Nucleus accumbens (tissue), 56 donors: ENCODE data around the gene CCDC137.
A peak's percentile ranks its signal among the peaks of the same experiment; 100 is the strongest.

ENCODE experiments used
- DNase-seq, 56 donors: peaks; one replicate each; lab custom pipeline; 2025; lab: John Stamatoyannopoulos, UW

Gene CCDC137

DNA sequence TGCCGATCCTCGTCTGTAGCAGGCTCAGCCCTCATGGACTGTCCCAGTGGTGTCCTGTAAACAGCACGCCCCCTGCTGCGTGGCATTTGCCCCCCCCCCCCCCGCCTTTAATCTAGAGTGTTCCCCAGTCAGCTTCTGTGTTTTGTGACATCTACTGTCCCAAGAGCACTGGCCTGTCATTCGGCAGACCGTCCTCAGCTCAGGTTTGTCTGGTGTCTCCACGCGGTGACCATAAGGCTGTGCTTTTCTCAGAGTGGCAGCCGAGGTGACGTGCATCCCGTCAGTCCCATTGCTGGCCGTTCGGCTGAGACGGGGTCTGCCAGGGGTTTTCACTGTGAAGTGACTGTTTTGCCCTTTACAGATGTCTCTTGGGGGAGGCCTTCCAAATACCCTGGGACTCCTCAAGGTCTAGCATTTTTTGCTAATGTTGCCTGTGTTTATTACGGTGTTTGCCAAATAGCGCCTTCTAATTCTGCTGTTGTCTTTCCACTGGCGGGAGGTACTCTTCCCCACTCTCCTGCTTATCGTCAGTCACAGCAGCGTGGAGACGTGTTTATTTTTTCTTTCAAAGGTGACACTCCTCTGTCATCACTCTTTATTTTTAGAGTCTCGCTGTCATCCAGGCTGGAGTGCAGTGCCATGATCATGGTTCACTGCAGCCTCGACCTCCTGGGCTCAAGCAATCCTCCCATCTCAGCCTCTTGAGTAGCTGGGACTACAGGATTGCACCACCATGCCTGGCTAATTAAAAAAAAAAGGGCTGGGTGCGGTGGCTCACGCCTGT is 30.9 kb downstream of the CCDC137 start:
- no peak for DNase-seq

DNA sequence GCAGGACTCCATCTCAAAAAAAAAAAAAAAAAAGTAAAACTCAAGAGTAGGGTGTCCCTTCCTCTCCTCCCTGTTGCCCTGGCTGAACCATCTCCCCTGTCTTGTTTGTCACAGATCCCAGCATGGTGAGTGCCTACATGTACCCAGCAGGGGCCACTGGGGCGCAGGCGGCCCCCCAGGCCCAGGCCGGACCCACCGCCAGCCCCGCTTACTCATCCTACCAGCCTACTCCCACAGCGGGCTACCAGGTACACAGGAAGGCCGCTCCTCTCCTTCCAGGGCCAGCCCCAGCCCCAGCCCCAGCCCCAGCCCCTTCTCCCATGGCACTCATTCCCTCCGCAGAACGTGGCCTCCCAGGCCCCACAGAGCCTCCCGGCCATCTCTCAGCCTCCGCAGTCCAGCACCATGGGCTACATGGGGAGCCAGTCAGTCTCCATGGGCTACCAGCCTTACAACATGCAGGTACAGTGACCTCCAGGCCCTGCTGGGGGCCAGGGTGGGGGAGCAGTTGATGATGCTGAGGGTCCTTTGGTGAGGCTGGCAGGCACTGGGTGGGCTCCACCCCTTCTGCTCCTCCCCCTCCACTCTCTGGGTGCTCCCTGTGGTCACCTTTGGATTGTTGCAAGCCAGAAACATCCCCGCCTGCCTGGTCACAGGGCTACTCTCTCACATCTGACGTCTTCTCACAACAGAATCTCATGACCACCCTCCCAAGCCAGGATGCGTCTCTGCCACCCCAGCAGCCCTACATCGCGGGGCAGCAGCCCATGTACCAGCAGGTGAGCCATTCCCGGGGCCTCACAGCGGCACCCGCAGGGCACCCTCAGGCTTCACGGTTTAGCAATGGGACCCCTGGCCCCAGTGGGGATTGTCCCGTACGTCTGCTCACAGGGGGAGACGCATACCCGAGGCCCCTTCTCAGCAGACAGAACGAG is 34.1 kb downstream of the CCDC137 start:
- no peak for DNase-seq

GRCh38 chr17:81701288-81702071 is 34.9 kb downstream of the CCDC137 start:
- DNase-seq, result no peak

DNA sequence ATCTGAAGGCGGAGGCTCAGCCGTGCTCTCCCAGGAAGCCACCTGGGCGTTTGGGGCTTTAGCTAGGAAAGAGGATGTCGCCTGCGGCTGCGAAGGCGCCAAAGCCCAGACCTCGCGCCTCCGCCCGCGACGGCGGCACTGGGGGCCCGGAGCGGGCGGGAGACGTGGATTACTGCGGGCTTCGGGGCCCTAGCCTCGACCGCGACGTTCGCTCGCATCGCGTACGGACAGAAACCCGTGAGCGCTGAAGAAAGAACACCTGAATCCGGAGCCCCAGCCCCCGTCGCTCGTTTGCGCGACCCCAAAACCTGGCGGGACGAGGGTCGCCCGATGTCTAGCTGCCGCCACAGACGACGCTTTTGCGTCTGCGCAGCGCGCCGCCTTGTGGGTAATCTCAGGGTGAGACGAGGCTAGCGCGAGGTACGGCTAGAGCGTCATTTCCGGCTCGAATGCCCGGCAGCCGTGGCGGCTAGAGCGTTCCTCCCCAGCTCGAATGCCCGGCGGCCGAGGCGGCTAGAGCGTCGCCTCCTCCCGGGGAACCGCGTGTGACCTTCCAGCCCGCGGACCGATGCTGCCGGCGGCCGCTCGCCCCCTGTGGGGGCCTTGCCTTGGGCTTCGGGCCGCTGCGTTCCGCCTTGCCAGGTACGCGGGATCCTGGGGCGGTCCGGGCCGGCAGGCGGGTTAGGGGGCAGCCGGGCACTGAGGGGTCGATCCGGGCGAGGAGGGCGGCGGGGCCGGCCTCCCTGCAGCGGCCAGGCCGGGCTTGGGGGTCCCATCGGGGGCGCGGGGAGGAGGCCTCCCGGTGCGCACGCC is 36.6 kb downstream of the CCDC137 start, which contains the start of gene MRPL12:
Gene MRPL12 (plus strand): TSS at position 434 of the 813 bp plus-strand sequence. CDS start 135 bp downstream, at position 569.
- DNase-seq, result peak; percentile 39 to 97 (median 89)

- no peak for DNase-seq
These were observed 37.5 kb downstream of the CCDC137 start for GRCh38 chr17:81703747-81704654.

- no peak for DNase-seq
These were observed 39.1 kb downstream of the CCDC137 start for GRCh38 chr17:81705518-81706231.

DNA sequence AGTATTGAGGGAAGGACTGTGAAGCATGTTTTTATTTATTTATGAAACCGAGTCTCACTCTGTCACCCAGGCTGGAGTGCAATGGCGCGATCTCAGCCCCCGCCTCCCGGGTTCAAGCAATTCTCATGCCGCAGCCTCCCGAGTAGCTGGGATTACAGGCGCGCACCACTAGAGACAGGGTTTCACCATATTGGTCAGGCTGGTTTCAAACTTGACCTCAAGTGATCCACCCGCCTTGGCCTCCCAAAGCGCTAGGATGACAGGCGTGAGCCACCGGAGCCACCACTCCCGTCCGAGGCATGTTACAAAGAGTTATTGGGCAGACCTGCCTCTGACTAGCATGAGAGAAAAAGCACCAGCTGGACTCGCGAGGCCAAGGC is 39.7 kb downstream of the CCDC137 start:
- no peak for DNase-seq

DNA sequence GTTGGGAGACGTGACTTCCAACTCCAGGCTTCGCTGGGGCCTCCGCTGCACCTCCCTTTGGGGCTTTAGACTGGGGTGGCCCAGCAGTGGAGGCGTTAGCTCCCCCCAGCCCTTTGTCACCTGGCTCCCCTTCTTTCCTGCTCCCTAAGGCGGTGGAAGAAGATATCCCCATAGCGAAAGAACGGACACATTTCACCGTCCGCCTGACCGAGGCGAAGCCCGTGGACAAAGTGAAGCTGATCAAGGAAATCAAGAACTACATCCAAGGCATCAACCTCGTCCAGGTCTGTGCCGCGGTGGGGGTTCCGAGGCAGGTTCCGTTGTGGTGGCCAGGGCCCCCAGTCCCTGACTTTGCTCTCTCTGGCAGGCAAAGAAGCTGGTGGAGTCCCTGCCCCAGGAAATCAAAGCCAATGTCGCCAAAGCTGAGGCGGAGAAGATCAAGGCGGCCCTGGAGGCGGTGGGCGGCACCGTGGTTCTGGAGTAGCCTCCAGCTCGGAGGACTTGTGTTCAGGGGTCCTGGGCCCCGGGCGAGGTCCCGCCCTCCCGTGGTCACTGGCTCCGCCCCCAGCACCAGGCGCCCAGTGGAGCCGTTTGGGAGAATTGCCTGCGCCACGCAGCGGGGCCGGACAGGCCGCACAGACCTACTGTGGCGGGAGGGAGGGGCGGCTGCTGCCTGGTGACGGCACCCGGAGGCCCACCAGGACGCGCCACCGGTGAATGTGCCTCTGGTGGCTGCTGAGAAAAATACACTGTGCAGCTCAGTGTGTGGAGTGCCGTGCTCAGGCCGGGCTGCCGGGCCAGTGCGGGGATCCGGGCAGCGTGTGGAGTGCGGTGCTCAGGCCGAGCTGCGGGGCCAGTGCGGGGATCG is 40.5 kb downstream of the CCDC137 start:
- DNase-seq, result no peak

DNA sequence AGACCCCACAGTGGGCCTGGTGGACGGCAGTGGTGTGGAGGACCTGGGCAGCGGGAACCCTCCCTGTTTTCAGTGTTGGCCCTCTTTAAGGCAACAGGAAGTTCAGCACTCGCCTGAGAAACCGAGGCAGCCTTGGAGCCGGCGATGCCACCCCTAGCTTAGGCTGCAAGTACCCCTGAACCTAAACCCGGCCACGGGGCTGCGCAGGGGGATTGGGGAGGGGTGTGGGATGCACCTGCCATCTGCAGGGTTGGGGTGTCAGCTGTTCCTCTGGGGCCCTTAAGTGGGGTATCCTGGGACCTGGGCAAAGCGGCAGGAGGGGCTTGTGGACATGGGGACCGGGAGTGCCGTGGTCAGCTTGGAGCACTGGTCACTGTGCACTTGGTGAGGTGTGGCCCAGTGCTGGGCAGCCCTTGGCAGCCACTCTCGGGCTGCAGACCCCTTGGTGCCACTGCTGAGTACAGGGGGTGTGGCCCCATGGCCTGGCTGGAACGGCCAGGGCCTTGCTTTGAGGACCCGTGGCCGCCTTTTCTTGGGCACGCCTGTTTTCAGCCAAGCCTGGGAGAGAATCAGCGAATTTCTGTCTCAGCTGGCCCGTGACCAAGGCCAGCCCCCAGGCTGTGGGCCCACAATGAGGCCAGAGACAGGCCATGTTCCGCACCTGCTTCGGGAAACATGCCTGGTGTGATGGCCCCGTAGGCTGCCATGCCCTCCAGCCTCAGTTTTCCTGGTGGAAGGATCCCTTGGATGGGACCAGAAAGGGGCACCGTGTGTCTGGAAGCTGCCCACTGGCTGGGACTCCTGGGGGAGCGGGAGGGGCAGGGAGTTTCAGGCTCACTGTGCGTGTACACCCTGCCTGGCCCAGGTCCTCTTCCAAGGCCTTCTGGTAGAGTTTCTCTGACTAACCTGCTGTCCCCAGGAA is 41.4 kb downstream of the CCDC137 start:
- no peak for DNase-seq

GRCh38 chr17:81708739-81709185 is 42.2 kb downstream of the CCDC137 start:
- no peak for DNase-seq

DNA sequence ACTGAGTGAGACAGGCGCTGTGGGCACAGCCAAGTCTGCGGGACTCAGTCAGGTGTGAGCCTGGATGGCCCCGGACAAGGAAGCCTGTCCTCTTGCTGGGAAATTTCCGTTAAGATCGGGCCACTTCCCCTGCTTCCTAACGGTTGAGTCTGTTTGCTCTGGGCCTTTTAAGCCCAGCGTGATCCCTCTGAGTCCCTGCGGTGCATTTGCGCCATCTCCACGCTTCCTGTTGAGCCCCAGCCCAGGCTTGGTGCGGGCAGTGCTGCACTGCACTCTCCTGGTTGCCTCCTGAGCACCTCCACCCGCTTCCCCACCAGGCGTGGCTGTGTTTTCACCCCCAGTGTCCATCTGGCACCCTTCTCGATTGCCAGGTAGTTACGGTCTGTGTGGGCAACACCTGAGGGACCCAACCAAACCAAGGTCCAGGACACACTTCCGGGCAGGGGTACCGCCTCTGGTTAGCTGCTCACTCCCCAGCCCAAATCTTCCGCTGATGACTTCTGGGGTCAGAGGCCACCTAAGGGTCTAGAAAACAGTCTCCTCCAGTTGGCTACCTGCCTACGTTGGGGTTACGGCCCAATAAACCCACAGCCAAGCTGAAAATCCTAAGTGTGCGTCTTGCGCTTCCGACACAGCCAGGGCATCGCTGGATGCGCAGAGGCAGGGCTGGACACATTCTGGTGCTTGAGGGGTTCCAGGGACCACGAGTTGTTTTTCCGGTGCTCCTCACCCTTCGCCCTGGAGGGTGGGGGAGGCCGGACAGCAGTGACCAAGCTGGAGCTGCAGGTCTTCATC is 44.2 kb downstream of the CCDC137 start:
- no peak for DNase-seq

- peak in 49 of 56 donors; percentile 19 to 84 (median 65) for DNase-seq
These were observed 45.4 kb downstream of the CCDC137 start, which contains the start of gene SLC25A10 for GRCh38 chr17:81711814-81712467. SLC25A10 (plus strand) TSS chr17:81712284; CDS start chr17:81712427, 143 bp downstream.

DNA sequence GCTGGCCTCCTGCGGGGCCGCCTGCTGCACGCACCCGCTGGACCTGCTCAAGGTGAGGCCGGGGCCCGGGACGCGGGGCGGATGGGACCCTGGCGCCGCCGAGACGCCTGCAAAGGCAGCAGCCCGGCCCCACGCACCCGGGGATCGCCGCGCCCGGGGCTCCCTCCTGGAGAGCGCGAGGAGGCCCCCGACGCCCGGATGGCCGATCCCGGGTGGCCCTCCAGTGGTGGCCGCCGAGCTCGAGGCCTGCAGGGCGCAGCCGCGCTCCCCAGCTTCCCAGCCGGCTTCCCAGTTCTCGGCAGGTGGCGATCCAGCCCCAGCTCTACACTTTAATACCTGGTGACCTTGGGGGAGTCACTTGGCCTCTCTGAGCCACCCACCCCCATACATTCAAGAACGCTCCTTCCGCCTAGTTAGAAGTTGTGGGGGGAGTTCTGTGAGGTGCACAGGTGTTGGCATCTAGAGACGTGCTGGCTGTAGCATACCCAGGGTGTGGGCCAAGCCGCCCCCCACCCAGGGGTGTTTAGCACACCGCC is 46.0 kb downstream of the CCDC137 start:
- peak in 4 of 56 donors; percentile 20 to 50 (median 42) for DNase-seq

DNA sequence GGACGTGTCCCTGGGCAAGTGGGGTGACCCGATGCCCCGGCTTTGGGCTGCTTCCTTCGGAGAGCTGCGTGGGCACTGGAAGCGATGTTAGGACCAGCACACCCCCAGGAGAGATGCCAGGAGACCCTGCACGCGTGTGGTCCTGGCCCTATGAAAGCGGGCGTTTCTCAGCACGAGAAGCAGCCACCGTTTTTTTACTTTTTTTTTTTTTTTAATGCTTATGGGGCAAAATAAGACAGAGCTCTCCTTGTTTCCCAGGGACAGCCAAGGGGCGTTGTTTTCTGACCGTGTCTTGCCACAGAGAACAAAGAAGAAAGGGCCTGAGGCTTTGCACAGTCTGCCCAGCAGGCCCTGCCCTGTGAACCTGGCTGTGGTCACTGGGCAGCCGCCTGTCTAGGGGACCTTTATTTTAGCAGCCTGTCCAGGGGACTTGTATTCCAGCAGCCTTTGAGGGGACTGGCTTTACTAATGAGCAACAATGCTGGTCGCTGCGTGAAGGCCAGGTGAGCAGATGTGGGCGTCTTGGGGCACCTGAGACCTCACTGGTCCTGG is 46.5 kb downstream of the CCDC137 start:
- DNase-seq, result peak in 4 of 56 donors; percentile 16 to 23 (median 20)
